SK-N-MC (cell line): ENCODE measurements around the gene HCRTR1.

ENCODE experiments used
- EZH2 ChIP-seq: fragments of 200-600 bp; sonication (generic); IDR thresholded peaks from one replicate; pipeline ENCODE4 v1.6.1; 2017; ENCODE audit warnings: antibody characterized with exemption
- POLR2AphosphoS5 ChIP-seq: IDR thresholded peaks from 2 replicates; pipeline ENCODE4 v1.6.1; 2012; ENCODE audit warnings: mild to moderate bottlenecking, low read depth, low read length, borderline replicate concordance

- no peak for TF ChIP-seq POLR2AphosphoS5
- no peak for TF ChIP-seq EZH2
These were observed 44.4 kb downstream of the HCRTR1 start for GRCh38 chr1:31661856-31662255.
